HCT116 (cell line): Measurements from ENCODE around the gene RARB. TPM values are rescaled to one million over a fixed set of nuclear protein-coding genes. Genes with fewer than 3 reads are reported as not detected.

Experiments
- ATAC-seq: fragments of 200-7000 bp; cut with Tn5 transposase; 2 replicates; pipeline ENCODE4 v1.9.1; 2020; ENCODE audit warnings: mild to moderate bottlenecking, moderate library complexity
- BruUV-seq: library from RNA; stranded (reverse); fragments of 400-500 nt; replicated peaks from 2 replicates; lab custom pipeline; 2021; lab: Mats Ljungman, UMichigan
- CTCF ChIA-PET: fragments of 300-600 bp; sonication (Branson Sonifier 250); formaldehyde crosslinking; loops from one replicate; lab custom pipeline; 2021; ENCODE audit warnings: antibody characterized with exemption; lab: Charles Lee
- POLR2A ChIA-PET: fragments of 300-600, 350-600 bp; sonication (Branson Sonifier 250); formaldehyde crosslinking; loops from one replicate; lab custom pipeline; 2021; ENCODE audit warnings: antibody characterized with exemption; lab: Charles Lee
- RAD21 ChIA-PET, 2 experiments: fragments of 300-600 bp; sonication (Branson Sonifier 250); formaldehyde crosslinking; loops; one replicate each; lab custom pipeline; 2023; ENCODE audit warnings: low total read pairs in 2 of 2; ENCODE audit not compliant: uncharacterized antibody in 2 of 2, unreplicated experiment in 2 of 2, low non-redundant PET in 1 of 2; lab: Charles Lee
- DNase-seq: peaks from one replicate; pipeline ENCODE4 v3.0.0-alpha.2; 2010; ENCODE audit warnings: low read depth, low spot score
- H2AFZ ChIP-seq: fragments of 200-600 bp; shearing (Covaris generic), sonication (generic); 2 replicates; pipeline ENCODE4 v1.6.1; 2017; ENCODE audit warnings: low read depth, mixed run types, mixed read lengths, antibody characterized with exemption, low read length; ENCODE audit not compliant: poor library complexity, severe bottlenecking
- H3K27ac ChIP-seq: 2 replicates; pipeline ENCODE4 v1.5.1; 2012; ENCODE audit warnings: low read depth, low read length
- H3K27me3 ChIP-seq: fragments of 200-600 bp; sonication (generic); 2 replicates; pipeline ENCODE4 v1.6.1; 2016; ENCODE audit warnings: mixed run types, low read length, mixed read lengths; ENCODE audit not compliant: insufficient read depth
- H3K36me3 ChIP-seq, 2 experiments: fragments of 200-500 bp in 1 of 2; fragments of 200-600 bp in 1 of 2; sonication (Bioruptor generic) in 1 of 2; sonication (generic) in 1 of 2; 2 replicates each; pipeline versions ENCODE4 v1.5.1 to v1.6.1; 2014 to 2016; ENCODE audit warnings: low read length in 2 of 2, inconsistent platforms in 1 of 2, mixed read lengths in 1 of 2, mixed run types in 1 of 2; ENCODE audit not compliant: insufficient read depth in 2 of 2, control insufficient read depth in 1 of 2
- H3K4me1 ChIP-seq, 2 experiments: fragments of 200-600 bp in 1 of 2; sonication (generic) in 1 of 2; 2 replicates each; pipeline versions ENCODE4 v1.5.1 to v1.6.1; 2012 to 2017; ENCODE audit warnings: low read length in 2 of 2, inconsistent platforms in 1 of 2, mild to moderate bottlenecking in 1 of 2, mixed read lengths in 1 of 2, mixed run types in 1 of 2, moderate library complexity in 1 of 2; ENCODE audit not compliant: insufficient read depth in 2 of 2, control insufficient read depth in 1 of 2
- H3K4me2 ChIP-seq: fragments of 200-600 bp; sonication (generic); 2 replicates; pipeline ENCODE4 v1.6.1; 2017; ENCODE audit warnings: mixed run types, low read length, mixed read lengths
- H3K4me3 ChIP-seq, 2 experiments: fragments of 200-600 bp in 1 of 2; sonication (generic) in 1 of 2; replicated peaks in 1 of 2; 2 replicates each; pipeline ENCODE4 v1.5.1; 2011 to 2016; ENCODE audit warnings: low read length in 2 of 2, control low read depth in 1 of 2, low read depth in 1 of 2, mild to moderate bottlenecking in 1 of 2, mixed read lengths in 1 of 2, mixed run types in 1 of 2
- H3K79me2 ChIP-seq: fragments of 200-600 bp; sonication (generic); 2 replicates; pipeline ENCODE4 v1.6.1; 2017; ENCODE audit warnings: mild to moderate bottlenecking, mixed run types, low read length, moderate library complexity, mixed read lengths; ENCODE audit not compliant: insufficient read depth
- H3K9ac ChIP-seq: fragments of 200-600 bp; sonication (generic); 2 replicates; pipeline ENCODE4 v1.6.1; 2016; ENCODE audit warnings: low read length, mixed read lengths
- H3K9me2 ChIP-seq: fragments of 200-600 bp; sonication (generic), shearing (Covaris generic); 2 replicates; pipeline ENCODE4 v1.6.1; 2017; ENCODE audit warnings: mixed run types, mild to moderate bottlenecking, moderate library complexity; ENCODE audit not compliant: insufficient read depth
- H3K9me3 ChIP-seq, 2 experiments: fragments of 200-500 bp in 1 of 2; fragments of 200-600 bp in 1 of 2; sonication (Bioruptor generic) in 1 of 2; sonication (generic) in 1 of 2; 2 replicates each; pipeline ENCODE4 v1.6.1; 2014 to 2017; ENCODE audit warnings: low read length in 2 of 2, mixed read lengths in 2 of 2, inconsistent platforms in 1 of 2, low read depth in 1 of 2, mild to moderate bottlenecking in 1 of 2, mixed run types in 1 of 2, moderate library complexity in 1 of 2; ENCODE audit not compliant: control insufficient read depth in 1 of 2, insufficient read depth in 1 of 2
- H4K20me1 ChIP-seq: fragments of 200-600 bp; sonication (generic), shearing (Covaris generic); 2 replicates; pipeline ENCODE4 v1.6.1; 2017; ENCODE audit warnings: mixed run types, mild to moderate bottlenecking, moderate library complexity; ENCODE audit not compliant: insufficient read depth
- CBX3 ChIP-seq: IDR thresholded peaks from 2 replicates; pipeline ENCODE4 v1.6.1; 2012; ENCODE audit warnings: low read depth
- CEBPB ChIP-seq: IDR thresholded peaks from 2 replicates; pipeline ENCODE4 v1.6.1; 2012; ENCODE audit warnings: low read depth
- EGR1 ChIP-seq: IDR thresholded peaks from 2 replicates; pipeline ENCODE4 v1.6.1; 2012; ENCODE audit warnings: low read depth
- ELF1 ChIP-seq: IDR thresholded peaks from 2 replicates; pipeline ENCODE4 v1.6.1; 2012; ENCODE audit warnings: low read depth, borderline replicate concordance
- EZH2 ChIP-seq: fragments of 200-600 bp; sonication (generic); IDR thresholded peaks from 2 replicates; pipeline ENCODE4 v1.6.1; 2017; ENCODE audit warnings: antibody characterized with exemption, mixed run types
- EZH2phosphoT487 ChIP-seq: fragments of 200-600 bp; IDR thresholded peaks from 2 replicates; pipeline ENCODE4 v1.6.1; 2018; ENCODE audit warnings: antibody characterized with exemption, borderline replicate concordance
- FOSL1 ChIP-seq: IDR thresholded peaks from 2 replicates; pipeline ENCODE4 v1.6.1; 2012; ENCODE audit warnings: low read depth
- JUND ChIP-seq: IDR thresholded peaks from 2 replicates; pipeline ENCODE4 v1.6.1; 2012
- MAX ChIP-seq: IDR thresholded peaks from 2 replicates; pipeline ENCODE4 v1.6.1; 2012
- POLR2AphosphoS5 ChIP-seq: IDR thresholded peaks from 2 replicates; pipeline ENCODE4 v1.6.1; 2011; ENCODE audit warnings: mild to moderate bottlenecking, low read depth, low read length, moderate library complexity
- REST ChIP-seq: IDR thresholded peaks from 2 replicates; pipeline ENCODE4 v1.6.1; 2012; ENCODE audit warnings: low read depth
- SIN3A ChIP-seq: IDR thresholded peaks from 2 replicates; pipeline ENCODE4 v1.6.1; 2012; ENCODE audit warnings: low read depth
- SP1 ChIP-seq: IDR thresholded peaks from 2 replicates; pipeline ENCODE4 v1.6.1; 2012; ENCODE audit warnings: low read depth
- SRF ChIP-seq: IDR thresholded peaks from 2 replicates; pipeline ENCODE4 v1.6.1; 2012; ENCODE audit warnings: low read depth
- TCF7L2 ChIP-seq: IDR thresholded peaks from 2 replicates; pipeline ENCODE4 v1.7.0; 2011; ENCODE audit warnings: borderline replicate concordance, inconsistent platforms; ENCODE audit not compliant: insufficient read depth, insufficient read length; ENCODE audit errors: extremely low read depth
- ZBTB33 ChIP-seq: IDR thresholded peaks from 2 replicates; pipeline ENCODE4 v1.6.1; 2011; ENCODE audit warnings: mild to moderate bottlenecking, low read length, moderate library complexity; ENCODE audit not compliant: insufficient replicate concordance; ENCODE audit errors: extremely low read depth
- ZFX ChIP-seq: fragments of 450-650 bp; IDR thresholded peaks from 2 replicates; pipeline ENCODE4 v1.6.1; 2017
- intact Hi-C: fragments of 100-400 bp; cut with micrococcal nuclease; formaldehyde crosslinking; loops from 2 replicates; pipeline ENCODE4 v1.10.0; 2022
- total RNA-seq: library from RNA; stranded (reverse); gene quantifications from one replicate; pipeline ENCODE4 v1.2.1, GENCODE V29; 2021; ENCODE audit not compliant: unreplicated experiment
- TF ChIP-seq, protein P1 (sequence below), 3 experiments: fragments of 200-600 bp in 1 of 3; sonication (generic) in 1 of 3; IDR thresholded peaks in 2 of 3; conservative IDR thresholded peaks in 1 of 3; 2 replicates each; pipeline ENCODE4 v1.5.1; 2012 to 2017; ENCODE audit warnings: low read depth in 2 of 3, low read length in 2 of 3, antibody characterized with exemption in 1 of 3, borderline replicate concordance in 1 of 3, control low read depth in 1 of 3, mild to moderate bottlenecking in 1 of 3, mixed read lengths in 1 of 3, mixed run types in 1 of 3, moderate library complexity in 1 of 3; ENCODE audit not compliant: insufficient read depth in 1 of 3
- TF ChIP-seq, protein P2 (sequence below): IDR thresholded peaks from 2 replicates; pipeline ENCODE4 v1.6.1; 2012

Gene RARB
- total RNA-seq, 1 experiment from 2014 or later = not detected

DNA sequence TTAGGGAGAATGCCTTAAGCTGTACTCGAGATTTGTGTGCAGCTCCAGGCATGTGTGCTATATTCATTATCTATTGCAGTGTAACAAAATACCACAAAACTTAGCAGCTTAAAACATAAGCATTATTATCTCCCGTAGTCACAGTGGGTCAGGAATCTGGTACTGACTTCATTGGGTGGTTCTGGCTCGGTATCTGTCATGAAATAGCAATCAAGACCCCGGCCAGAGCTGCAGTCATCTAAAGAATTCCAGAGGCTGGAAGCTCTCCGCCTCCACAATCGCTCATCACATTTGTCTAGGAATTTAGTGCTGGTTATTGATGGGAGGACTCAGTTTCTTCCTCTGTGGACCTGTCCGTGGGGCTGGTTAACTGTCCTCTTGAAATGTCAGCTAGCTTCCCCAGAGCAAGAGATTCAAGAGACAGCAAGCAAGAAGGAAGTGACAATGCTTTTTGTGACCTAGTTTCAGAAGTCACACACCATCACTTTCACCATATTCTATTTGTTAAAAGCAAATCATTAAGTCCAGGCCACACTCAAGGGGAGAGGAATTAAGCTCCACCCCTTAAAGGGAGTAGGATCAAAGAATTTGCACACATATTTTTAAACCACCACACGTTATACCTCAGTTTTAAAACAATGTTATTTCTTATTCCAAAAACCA lies 160.5 kb downstream of the RARB start:
- no peaks in the 10 kb centered on the region for H3K79me2 ChIP-seq
- ATAC-seq (no peak), DNase-seq (no peak)
- POLR2A ChIA-PET = no interaction called here
- H3K4me2 ChIP-seq = no peak overlapping the region
- H3K9ac ChIP-seq = no peak overlapping the region
- no peaks in the 10 kb centered on the region for H3K36me3 ChIP-seq
- TF ChIP-seq ZFX = no peak
- no peak for TF ChIP-seq CBX3
- no peak for TF ChIP-seq POLR2AphosphoS5
- TF ChIP-seq EZH2phosphoT487 = no peak
- TF ChIP-seq SP1 = no peak
- TF ChIP-seq FOSL1 = no peak
- no peak for TF ChIP-seq SIN3A
- no peak for TF ChIP-seq SRF
- no peak for TF ChIP-seq ZBTB33
- no peak for TF ChIP-seq ELF1
- no peak for TF ChIP-seq EZH2
- no peak for TF ChIP-seq MAX
- TF ChIP-seq EGR1 = no peak
- TF ChIP-seq TCF7L2 = no peak
- TF ChIP-seq JUND = no peak
- no peak for TF ChIP-seq REST
- TF ChIP-seq, protein P1, sequence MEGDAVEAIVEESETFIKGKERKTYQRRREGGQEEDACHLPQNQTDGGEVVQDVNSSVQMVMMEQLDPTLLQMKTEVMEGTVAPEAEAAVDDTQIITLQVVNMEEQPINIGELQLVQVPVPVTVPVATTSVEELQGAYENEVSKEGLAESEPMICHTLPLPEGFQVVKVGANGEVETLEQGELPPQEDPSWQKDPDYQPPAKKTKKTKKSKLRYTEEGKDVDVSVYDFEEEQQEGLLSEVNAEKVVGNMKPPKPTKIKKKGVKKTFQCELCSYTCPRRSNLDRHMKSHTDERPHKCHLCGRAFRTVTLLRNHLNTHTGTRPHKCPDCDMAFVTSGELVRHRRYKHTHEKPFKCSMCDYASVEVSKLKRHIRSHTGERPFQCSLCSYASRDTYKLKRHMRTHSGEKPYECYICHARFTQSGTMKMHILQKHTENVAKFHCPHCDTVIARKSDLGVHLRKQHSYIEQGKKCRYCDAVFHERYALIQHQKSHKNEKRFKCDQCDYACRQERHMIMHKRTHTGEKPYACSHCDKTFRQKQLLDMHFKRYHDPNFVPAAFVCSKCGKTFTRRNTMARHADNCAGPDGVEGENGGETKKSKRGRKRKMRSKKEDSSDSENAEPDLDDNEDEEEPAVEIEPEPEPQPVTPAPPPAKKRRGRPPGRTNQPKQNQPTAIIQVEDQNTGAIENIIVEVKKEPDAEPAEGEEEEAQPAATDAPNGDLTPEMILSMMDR (IDR thresholded peaks at IDR 0.05 in 2 of 3, conservative IDR thresholded peaks at IDR 0.05 in 1 of 3; ENCODE audit: borderline replicate concordance in 1 of 3, insufficient read depth in 1 of 3, low read depth in 2 of 3, low read length in 2 of 3) = no peak
- TF ChIP-seq CEBPB = no peak
- TF ChIP-seq, protein P2, sequence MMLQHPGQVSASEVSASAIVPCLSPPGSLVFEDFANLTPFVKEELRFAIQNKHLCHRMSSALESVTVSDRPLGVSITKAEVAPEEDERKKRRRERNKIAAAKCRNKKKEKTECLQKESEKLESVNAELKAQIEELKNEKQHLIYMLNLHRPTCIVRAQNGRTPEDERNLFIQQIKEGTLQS = no peak
- TF ChIP-seq, all 23 proteins: peak for 0
- Histone ChIP-seq H3K27me3 (no peaks in the 10 kb centered on the region), H2AFZ (no peak overlapping the region), H3K9me2 (no peaks in the 10 kb centered on the region), H3K9me3 (no peaks in the 10 kb centered on the region), H3K4me1 (peaks cover 8 to 12% of the 10 kb centered on the region in 2 experiments; a peak in 2 of 4 replicates), H3K27ac (no peak overlapping the region), H4K20me1 (no peaks in the 10 kb centered on the region), H3K4me3 (no peak overlapping the region)
- BruUV-seq = no TSS peak
- intact Hi-C loops = no loop called here
- ChIA-PET CTCF (no interaction called here), RAD21 (no interaction called here)
